ENCODE data around the gene CTBP2. TPM values are rescaled to one million over a fixed set of nuclear protein-coding genes. Genes with fewer than 3 reads are reported as not detected.

Gene CTBP2
- total and polyA plus RNA-seq, 2 donors from 2014 or later: 33.1 to 111 TPM

DNA sequence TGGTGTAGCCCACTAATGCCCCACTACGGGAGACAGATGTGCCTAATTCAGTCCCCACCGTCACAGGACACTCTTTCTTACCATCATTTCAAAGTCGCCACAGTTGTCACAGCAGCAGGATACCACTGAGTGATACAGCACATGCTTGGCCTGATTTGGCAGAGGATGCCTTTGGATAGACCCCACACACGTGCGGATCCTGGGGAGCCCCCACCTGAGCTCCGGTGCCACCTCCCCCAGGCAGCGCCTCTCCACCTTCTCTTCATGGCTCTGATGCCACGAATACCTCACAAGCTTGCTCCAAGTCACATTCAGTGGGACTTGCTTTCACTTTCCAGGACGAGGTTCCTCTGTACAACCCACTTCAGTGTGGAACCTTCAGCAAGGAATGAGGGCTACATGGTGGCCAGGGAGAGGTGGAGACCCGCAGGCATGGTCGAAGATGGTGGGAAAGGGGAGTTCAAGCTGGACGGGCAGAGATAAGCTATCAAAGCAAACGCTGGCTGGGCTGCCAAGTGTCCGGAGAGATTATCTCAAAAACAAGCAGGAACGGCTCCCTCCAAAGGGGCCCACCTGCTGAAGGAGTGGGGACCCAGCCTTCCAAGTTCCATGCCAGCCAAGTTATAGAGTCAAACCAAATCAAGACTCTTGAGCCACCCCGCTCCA is 111.0 kb downstream of the CTBP2 start:
- FAIRE-seq: no peak
- Histone ChIP-seq H3K27ac (ENCODE audit: low read depth in 2 of 2, low read length in 2 of 2) (peak overlapping the region; percentile 44 to 57), H3K36me3 (ENCODE audit: control insufficient read depth in 2 of 3, insufficient read depth in 3 of 3, low read length in 3 of 3) (no peaks in the 10 kb centered on the region), H3K27me3 (ENCODE audit: control insufficient read depth, insufficient read depth, low read length) (no peaks in the 10 kb centered on the region), H3K9me3 (ENCODE audit: control insufficient read depth in 2 of 3, insufficient read depth in 1 of 3, low read length in 3 of 3) (no peaks in the 10 kb centered on the region), H3K4me1 (ENCODE audit: control insufficient read depth in 2 of 3, insufficient read depth in 2 of 3, low read depth in 1 of 3, low read length in 3 of 3) (peaks cover 0 to 36% (median 17%) of the 10 kb centered on the region in 3 donors), H3K9ac (ENCODE audit: low read length in 3 of 3) (peak overlapping the region in 1 of 3 donors; percentile 24), H3K4me3 (ENCODE audit: low read length in 3 of 3) (no peak overlapping the region)
- intact Hi-C loops (cut with DNase I): no loop called here
- DNase-seq: peak in 1 of 5 donors; percentile 45
- TF ChIP-seq, protein P1, sequence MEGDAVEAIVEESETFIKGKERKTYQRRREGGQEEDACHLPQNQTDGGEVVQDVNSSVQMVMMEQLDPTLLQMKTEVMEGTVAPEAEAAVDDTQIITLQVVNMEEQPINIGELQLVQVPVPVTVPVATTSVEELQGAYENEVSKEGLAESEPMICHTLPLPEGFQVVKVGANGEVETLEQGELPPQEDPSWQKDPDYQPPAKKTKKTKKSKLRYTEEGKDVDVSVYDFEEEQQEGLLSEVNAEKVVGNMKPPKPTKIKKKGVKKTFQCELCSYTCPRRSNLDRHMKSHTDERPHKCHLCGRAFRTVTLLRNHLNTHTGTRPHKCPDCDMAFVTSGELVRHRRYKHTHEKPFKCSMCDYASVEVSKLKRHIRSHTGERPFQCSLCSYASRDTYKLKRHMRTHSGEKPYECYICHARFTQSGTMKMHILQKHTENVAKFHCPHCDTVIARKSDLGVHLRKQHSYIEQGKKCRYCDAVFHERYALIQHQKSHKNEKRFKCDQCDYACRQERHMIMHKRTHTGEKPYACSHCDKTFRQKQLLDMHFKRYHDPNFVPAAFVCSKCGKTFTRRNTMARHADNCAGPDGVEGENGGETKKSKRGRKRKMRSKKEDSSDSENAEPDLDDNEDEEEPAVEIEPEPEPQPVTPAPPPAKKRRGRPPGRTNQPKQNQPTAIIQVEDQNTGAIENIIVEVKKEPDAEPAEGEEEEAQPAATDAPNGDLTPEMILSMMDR (IDR thresholded peaks at IDR 0.05; ENCODE audit: borderline replicate concordance, extremely low read depth, insufficient read depth): no peak

DNA sequence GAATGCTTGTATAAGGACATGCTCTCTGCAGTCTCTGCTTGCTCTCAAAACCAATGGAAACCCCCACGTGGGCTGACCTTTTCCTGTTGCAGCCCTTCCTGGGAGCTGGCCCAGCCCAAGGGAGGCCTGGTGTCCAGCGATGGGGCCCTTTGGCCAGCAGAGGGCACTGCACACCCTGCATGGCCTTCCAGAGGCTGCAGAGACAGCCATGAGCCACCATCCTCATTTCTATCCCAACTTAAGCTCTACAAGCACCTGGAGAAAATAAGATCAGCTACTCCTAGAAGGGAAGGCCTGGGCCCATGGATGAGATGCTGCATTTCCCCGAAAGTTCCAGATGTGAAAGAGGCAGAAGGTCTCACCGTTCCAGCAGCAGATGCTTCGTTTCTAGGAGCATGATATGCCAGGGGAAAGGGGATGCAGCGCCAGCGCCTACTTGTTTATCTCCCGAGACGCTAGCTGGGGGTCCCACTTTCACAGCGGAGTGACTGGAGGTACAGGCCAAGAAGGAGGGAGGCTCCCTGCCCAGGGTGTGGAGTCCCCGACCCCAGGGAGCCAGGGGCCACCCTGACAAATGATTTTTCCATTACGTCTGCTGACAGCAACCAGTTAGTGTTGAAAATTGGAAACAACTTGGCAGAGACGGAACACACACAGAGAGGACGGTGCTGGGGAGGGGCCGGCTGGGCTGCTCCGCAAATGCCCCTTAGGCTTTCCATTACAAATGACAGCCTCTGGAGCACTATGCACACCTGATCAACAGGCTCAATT is 112.1 kb downstream of the CTBP2 start:
- FAIRE-seq (no peak), DNase-seq (peak; percentile 90 to 94 (median 92))
- Histone ChIP-seq H3K9me3 (ENCODE audit: control insufficient read depth in 2 of 3, insufficient read depth in 1 of 3, low read length in 3 of 3) (no peaks in the 10 kb centered on the region), H3K27ac (ENCODE audit: low read depth in 2 of 2, low read length in 2 of 2) (peak overlapping the region; percentile 57 to 68), H3K4me3 (ENCODE audit: low read length in 3 of 3) (no peak overlapping the region), H3K36me3 (ENCODE audit: control insufficient read depth in 2 of 3, insufficient read depth in 3 of 3, low read length in 3 of 3) (no peaks in the 10 kb centered on the region), H3K4me1 (ENCODE audit: control insufficient read depth in 2 of 3, insufficient read depth in 2 of 3, low read depth in 1 of 3, low read length in 3 of 3) (peaks cover 0 to 32% (median 17%) of the 10 kb centered on the region in 3 donors), H3K27me3 (ENCODE audit: control insufficient read depth, insufficient read depth, low read length) (no peaks in the 10 kb centered on the region), H3K9ac (ENCODE audit: low read length in 3 of 3) (peak overlapping the region in 1 of 3 donors; percentile 24)
- intact Hi-C loops (cut with DNase I): no loop called here
- TF ChIP-seq, protein P1 (IDR thresholded peaks at IDR 0.05; ENCODE audit: borderline replicate concordance, extremely low read depth, insufficient read depth): peak; percentile 93

GRCh38 chr10:125043841-125044658 is 116.3 kb downstream of the CTBP2 start:
- no peak overlapping the region for H3K9ac ChIP-seq (ENCODE audit: low read length in 3 of 3)
- TF ChIP-seq, protein P1 (IDR thresholded peaks at IDR 0.05; ENCODE audit: borderline replicate concordance, extremely low read depth, insufficient read depth): no peak
- H3K4me3 ChIP-seq (ENCODE audit: low read length in 3 of 3): no peak overlapping the region
- H3K9me3 ChIP-seq (ENCODE audit: control insufficient read depth in 2 of 3, insufficient read depth in 1 of 3, low read length in 3 of 3): no peaks in the 10 kb centered on the region
- H3K27ac ChIP-seq (ENCODE audit: low read depth in 2 of 2, low read length in 2 of 2): no peak overlapping the region
- DNase-seq (peak in 1 of 5 donors; percentile 37), FAIRE-seq (no peak)
- no peaks in the 10 kb centered on the region for H3K27me3 ChIP-seq (ENCODE audit: control insufficient read depth, insufficient read depth, low read length)
- H3K4me1 ChIP-seq (ENCODE audit: control insufficient read depth in 2 of 3, insufficient read depth in 2 of 3, low read depth in 1 of 3, low read length in 3 of 3): peaks cover 8 to 24% (median 10%) of the 10 kb centered on the region in 3 donors
- intact Hi-C loops (cut with DNase I): no loop called here
- H3K36me3 ChIP-seq (ENCODE audit: control insufficient read depth in 2 of 3, insufficient read depth in 3 of 3, low read length in 3 of 3): no peaks in the 10 kb centered on the region

Measured in kidney (tissue), 14 donors.